Suprapubic skin (tissue), 3 donors: ENCODE measurements around the gene CDH11.

Source experiments
- EP300 ChIP-seq: sonication (generic); formaldehyde crosslinking; IDR thresholded peaks from one replicate; pipeline ENCODE4 v1.6.1; 2017; ENCODE audit warnings: antibody characterized with exemption
- TF ChIP-seq, protein P1 (sequence below), 2 donors: fragments of 200-600 bp in 1 of 2; fragments of 450-650 bp in 1 of 2; sonication (generic) in 1 of 2; IDR thresholded peaks; one replicate each; pipeline ENCODE4 v1.5.1; 2016 to 2019; ENCODE audit warnings: antibody characterized with exemption in 2 of 2, mild to moderate bottlenecking in 1 of 2, moderate library complexity in 1 of 2

DNA sequence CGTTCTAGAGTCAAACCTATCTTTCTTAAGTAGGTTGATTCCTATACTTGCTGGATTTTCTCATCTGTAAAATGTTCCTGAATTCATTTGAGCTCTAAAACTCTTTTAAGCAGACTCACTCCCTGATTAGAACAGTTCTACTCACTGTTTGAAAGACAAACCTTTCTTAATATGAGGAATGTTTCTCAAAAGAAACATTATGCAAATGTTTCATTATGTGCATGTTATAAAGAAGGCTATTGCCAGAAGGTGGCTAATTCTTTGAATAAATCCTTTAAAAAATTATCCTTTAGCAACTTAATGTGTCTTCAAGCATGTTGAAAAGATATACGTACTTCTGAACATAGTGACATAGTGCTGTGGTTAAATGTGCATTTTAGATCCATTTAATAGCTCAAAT lies 124.1 kb downstream of the CDH11 start:
- TF ChIP-seq EP300 = no peak
- TF ChIP-seq, protein P1, sequence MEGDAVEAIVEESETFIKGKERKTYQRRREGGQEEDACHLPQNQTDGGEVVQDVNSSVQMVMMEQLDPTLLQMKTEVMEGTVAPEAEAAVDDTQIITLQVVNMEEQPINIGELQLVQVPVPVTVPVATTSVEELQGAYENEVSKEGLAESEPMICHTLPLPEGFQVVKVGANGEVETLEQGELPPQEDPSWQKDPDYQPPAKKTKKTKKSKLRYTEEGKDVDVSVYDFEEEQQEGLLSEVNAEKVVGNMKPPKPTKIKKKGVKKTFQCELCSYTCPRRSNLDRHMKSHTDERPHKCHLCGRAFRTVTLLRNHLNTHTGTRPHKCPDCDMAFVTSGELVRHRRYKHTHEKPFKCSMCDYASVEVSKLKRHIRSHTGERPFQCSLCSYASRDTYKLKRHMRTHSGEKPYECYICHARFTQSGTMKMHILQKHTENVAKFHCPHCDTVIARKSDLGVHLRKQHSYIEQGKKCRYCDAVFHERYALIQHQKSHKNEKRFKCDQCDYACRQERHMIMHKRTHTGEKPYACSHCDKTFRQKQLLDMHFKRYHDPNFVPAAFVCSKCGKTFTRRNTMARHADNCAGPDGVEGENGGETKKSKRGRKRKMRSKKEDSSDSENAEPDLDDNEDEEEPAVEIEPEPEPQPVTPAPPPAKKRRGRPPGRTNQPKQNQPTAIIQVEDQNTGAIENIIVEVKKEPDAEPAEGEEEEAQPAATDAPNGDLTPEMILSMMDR (IDR thresholded peaks at IDR 0.05) = no peak
